Mammary epithelial cell (primary cell): Measurements from ENCODE around the gene ETV4.

ENCODE experiments used
- CTCF ChIP-seq, 2 donors: IDR thresholded peaks in 1 of 2; conservative IDR thresholded peaks in 1 of 2; 2 replicates each; pipeline ENCODE4 v1.5.1; 2011 to 2012; ENCODE audit warnings: inconsistent platforms in 2 of 2, low read length in 2 of 2, mild to moderate bottlenecking in 2 of 2, control low read depth in 1 of 2, low read depth in 1 of 2; ENCODE audit not compliant: insufficient read depth in 1 of 2; ENCODE audit errors: extremely low read depth in 1 of 2
- EZH2 ChIP-seq: IDR thresholded peaks from 2 replicates; pipeline ENCODE4 v1.6.1; 2012; ENCODE audit warnings: low read length, inconsistent platforms, borderline replicate concordance

- TF ChIP-seq EZH2 (no peak), CTCF (conservative IDR thresholded peaks at IDR 0.05 in 1 of 2, IDR thresholded peaks at IDR 0.05 in 1 of 2; ENCODE audit: extremely low read depth in 1 of 2, insufficient read depth in 1 of 2, low read depth in 1 of 2, low read length in 2 of 2) (no peak)
These were observed 31.7 kb upstream of the ETV4 start for GRCh38 chr17:43577664-43578403.
